HG03103 (cell line): ENCODE results near the gene CTIF.

Experiments
- ATAC-seq: cut with Tn5 transposase; IDR thresholded peaks from one replicate; pipeline ENCODE4 v1.9.1; 2021; ENCODE audit warnings: low read depth; ENCODE audit not compliant: unreplicated experiment

CTIF gene

DNA sequence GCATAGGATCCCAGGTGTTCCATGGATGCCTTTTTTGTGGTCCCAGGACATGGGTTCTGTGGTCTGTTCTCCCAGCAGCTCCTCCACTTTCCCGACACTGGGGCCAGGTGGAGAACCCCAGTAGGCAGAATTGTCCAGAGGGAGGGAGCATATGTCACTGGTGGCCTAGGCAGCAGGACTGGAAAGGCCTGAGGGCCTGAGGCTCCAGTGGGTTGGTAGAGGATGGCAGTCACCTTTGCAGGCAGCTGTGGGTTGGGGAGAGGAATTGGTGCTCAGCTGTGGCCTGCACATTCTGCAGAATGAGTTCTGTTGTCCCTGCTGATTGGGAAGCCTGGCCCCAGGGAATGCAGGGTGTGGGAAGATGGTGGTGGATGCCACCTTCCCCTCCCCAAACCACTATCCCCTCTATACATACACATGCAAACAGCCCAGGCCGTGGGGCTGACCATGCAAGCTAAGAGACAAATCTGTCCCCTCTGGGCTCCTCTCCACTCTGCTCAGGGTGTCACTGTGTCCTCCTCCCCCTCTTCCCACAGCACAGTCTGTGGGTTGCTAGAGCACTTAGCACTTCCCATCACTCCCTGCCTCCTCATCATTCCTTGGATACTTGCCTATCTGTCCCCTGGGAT is 11.4 kb downstream of the CTIF start:
- ATAC-seq, result no peak

- ATAC-seq, result no peak
Measured at GRCh38 chr18:48551100-48551499, 12.3 kb downstream of the CTIF start.

- ATAC-seq, result no peak
Measured at GRCh38 chr18:48552130-48552529, 13.3 kb downstream of the CTIF start.

DNA sequence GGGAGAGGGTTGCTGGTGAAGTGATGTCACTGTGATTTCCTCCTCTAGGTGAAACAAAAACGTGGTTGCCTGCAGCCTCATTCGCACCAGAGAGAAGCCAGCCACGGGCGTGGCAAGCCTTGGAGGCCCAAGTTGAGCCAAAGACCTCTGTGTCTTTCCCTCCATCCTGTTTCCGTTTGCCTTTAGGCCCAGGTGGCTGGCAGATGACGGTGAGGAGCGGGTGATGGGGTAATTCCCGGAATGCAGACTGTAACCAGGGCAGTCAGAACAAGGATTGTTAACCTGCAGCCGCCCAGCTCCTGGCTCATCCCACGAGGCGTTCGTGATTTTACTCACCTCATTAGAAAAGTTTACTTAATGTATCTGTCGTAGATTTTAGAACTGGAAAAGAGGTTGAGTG is 14.4 kb downstream of the CTIF start:
- ATAC-seq, result no peak

DNA sequence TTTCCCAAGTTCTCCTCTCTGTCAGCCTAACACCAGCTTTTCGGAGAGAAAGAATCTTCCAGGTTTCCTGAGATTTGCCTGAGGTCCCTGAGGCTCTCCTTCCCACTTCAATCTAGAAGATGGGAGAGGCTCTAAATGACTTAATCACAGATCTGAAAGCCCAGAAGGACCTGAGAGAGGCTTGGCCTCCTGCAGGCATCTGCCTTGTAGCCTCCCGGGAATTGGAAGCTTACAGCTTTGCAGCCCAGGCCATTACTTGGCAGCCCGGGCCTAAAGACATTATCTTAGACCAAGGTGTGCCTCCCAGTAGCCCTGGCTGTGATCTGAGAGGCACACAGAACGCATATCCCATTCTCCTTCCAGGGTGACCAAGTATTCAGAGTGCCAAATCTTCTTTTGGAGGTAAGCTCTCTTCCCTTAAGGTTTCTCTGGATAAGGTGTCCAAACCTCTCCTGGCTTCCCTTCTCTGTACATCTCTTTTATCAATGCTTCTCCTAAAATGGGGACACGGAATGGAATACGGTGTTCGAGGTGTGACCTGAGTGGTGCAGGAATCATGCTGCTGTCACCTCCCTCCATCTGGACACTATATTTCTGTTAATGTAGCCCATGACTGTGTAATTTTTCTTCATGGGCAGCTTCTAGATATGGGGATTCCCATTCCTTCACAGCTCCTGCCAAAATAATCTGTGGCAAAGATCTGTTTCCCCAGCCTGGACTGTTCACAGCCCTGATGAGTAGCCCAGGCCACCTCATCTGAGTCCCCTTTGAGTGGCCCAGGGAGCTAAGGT is 16.0 kb downstream of the CTIF start:
- no peak for ATAC-seq

- no peak for ATAC-seq
Measured at GRCh38 chr18:48555465-48555995, 16.7 kb downstream of the CTIF start.

GRCh38 chr18:48557640-48558174 is 18.9 kb downstream of the CTIF start:
- ATAC-seq, result no peak

GRCh38 chr18:48558248-48558647 is 19.4 kb downstream of the CTIF start:
- no peak for ATAC-seq

DNA sequence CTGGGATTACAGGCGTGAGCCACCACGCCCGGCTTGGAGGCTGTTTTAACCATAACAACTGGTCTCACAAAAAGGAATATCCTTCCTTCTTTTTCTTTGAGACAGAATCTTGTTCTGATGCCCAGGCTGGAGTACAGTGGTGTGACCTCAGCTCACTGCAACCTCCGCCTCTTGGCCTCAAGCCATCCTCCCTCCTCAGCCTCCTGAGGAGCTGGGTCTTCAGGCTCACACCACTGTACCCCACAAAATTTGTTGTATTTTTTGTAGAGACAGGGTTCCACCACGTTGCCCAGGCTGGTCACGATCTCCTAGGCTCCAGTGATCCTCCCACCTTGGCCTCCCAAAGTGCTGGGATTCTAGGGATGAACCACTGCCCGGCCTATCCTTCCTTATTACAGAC is 21.7 kb downstream of the CTIF start:
- no peak for ATAC-seq

DNA sequence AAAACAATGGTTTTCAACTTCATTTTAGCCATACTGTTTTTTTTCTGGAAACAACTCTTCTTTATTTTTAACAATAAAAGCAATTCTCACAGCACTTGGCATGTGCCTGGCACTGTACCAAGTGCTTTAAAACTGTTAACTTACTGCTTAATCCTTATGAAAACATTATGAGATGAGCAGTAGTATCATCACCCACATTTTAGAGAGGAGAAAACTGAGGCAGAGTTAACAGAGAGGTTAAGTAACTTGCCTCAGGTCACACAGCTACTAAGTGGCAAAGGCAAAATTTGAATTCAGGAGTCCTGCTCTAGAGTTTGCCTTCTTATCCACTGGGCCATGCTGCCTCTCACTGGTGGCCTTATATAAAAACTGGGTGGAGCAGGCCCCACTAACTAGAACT is 23.2 kb downstream of the CTIF start:
- ATAC-seq, result no peak

GRCh38 chr18:48563027-48563426 is 24.2 kb downstream of the CTIF start:
- ATAC-seq, result no peak

DNA sequence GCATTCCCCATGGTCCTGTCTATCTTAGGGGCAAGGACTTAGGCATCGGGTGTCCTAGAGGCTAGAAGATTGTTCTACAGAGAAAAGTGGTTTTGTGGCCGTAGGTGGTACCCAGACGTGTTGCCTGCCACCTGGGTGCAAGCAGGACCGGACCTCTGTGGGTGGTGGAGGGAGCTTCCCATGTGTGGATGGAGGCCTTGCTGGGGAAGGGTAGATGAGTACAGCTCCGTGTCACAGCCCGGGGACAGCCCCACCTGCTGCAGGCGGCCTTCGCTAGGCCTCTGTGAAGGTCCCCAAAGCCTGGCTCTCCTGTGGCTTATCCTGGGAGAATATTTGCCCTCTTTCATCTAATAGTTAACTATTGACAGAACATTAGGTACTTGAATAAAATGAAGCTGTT is 25.3 kb downstream of the CTIF start:
- ATAC-seq, result no peak

DNA sequence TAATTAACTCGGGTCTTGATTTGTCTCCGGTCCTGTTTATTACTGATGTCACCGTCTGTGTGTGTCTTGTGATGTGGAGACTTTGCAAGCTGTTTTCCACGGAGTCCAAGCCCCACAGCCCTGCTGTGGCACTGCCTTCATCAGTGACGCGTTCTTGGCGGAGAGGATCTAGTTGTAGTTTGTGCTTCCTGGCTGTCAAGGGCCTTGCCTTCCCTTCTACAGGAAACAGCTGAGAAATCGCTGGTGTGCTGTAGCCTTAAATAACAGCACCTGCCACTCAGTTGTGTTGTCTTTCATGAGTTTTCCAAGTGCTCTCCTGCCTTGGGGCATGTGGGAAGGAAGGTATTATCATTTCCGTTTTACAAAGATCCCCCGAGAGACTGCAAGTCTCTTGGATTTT is 26.3 kb downstream of the CTIF start:
- no peak for ATAC-seq

DNA sequence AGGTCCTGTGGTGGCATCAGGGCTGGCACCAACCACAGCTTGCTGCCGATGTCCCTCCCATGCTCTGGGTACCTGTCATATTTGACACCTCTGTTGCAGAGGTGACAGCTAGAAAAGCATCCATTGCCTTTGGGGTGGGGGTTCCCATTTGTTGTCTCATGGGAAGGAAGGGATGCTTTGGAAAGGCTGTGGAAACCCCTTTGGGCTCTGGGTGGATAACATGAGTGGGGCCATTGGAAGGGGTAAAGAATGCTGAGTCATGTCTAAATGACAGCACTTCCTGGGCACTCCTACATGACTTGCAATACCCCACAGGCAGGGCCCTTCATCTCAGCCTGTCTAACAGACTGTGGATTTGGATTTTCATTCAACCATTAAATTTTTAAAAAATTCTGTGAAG is 27.8 kb downstream of the CTIF start:
- ATAC-seq, result no peak

GRCh38 chr18:48567388-48567787 is 28.6 kb downstream of the CTIF start:
- ATAC-seq, result no peak

- no peak for ATAC-seq
Measured at GRCh38 chr18:48569139-48569914, 30.5 kb downstream of the CTIF start.

GRCh38 chr18:48569915-48570264 is 31.1 kb downstream of the CTIF start:
- no peak for ATAC-seq

- no peak for ATAC-seq
Measured at GRCh38 chr18:48570313-48570712, 31.5 kb downstream of the CTIF start.

- ATAC-seq, result no peak
Measured at GRCh38 chr18:48571639-48572384, 33.0 kb downstream of the CTIF start.

GRCh38 chr18:48572402-48573126 is 33.7 kb downstream of the CTIF start:
- no peak for ATAC-seq
